GM21515 (cell line): Measurements from ENCODE around the gene RBM10.

Experiments used
- ATAC-seq: cut with Tn5 transposase; IDR thresholded peaks from one replicate; pipeline ENCODE4 v1.9.1; 2021; ENCODE audit not compliant: unreplicated experiment

RBM10 gene

GRCh38 chrX:47216393-47216925 is 71.4 kb downstream of the RBM10 start:
- no peak for ATAC-seq

GRCh38 chrX:47217121-47217851 is 72.3 kb downstream of the RBM10 start:
- no peak for ATAC-seq

- ATAC-seq = peak; percentile 88
Observed at GRCh38 chrX:47217852-47218279, 72.8 kb downstream of the RBM10 start.

- ATAC-seq = peak; percentile 34
Observed at GRCh38 chrX:47218280-47218919, 73.4 kb downstream of the RBM10 start, which contains the start of gene CDK16. TSS of gene CDK16 (plus strand) at chrX:47218681. CDS start at chrX:47223558, 4,877 bp downstream.

GRCh38 chrX:47218920-47219815 is 74.1 kb downstream of the RBM10 start:
- no peak for ATAC-seq

- ATAC-seq = no peak
Observed at GRCh38 chrX:47221756-47222155, 76.7 kb downstream of the RBM10 start.

GRCh38 chrX:47222751-47223350 is 77.8 kb downstream of the RBM10 start:
- ATAC-seq = no peak

GRCh38 chrX:47223476-47224250 is 78.6 kb downstream of the RBM10 start:
- ATAC-seq = no peak

- ATAC-seq = no peak
Observed at GRCh38 chrX:47224266-47224895, 79.4 kb downstream of the RBM10 start.

GRCh38 chrX:47224896-47225290 is 79.9 kb downstream of the RBM10 start:
- ATAC-seq = no peak

GRCh38 chrX:47226071-47226470 is 81.0 kb downstream of the RBM10 start:
- no peak for ATAC-seq

- no peak for ATAC-seq
Observed at GRCh38 chrX:47226531-47227333, 81.7 kb downstream of the RBM10 start.

- ATAC-seq = no peak
Observed at GRCh38 chrX:47227334-47227583, 82.2 kb downstream of the RBM10 start.

GRCh38 chrX:47228550-47229270 is 83.7 kb downstream of the RBM10 start:
- no peak for ATAC-seq

- no peak for ATAC-seq
Observed at GRCh38 chrX:47229427-47229826, 84.4 kb downstream of the RBM10 start.

- ATAC-seq = no peak
Observed at GRCh38 chrX:47230136-47230868, 85.3 kb downstream of the RBM10 start.

- ATAC-seq = no peak
Observed at GRCh38 chrX:47231167-47231566, 86.1 kb downstream of the RBM10 start.
